ENCODE data around the gene NFIB. TPM values are rescaled to one million over a fixed set of nuclear protein-coding genes. Genes with fewer than 3 reads are reported as not detected.
A peak's percentile ranks its signal among the peaks of the same experiment; 100 is the strongest.

Gene NFIB
- total RNA-seq, 2 donors from 2014 or later: 47.0 to 65.9 TPM

- no peaks in the 10 kb centered on the region for H3K36me3 ChIP-seq (replicated peaks in 1 of 2; ENCODE audit: insufficient read depth in 1 of 2, low read depth in 2 of 2)
- WGBS, 2 donors: 73 to 77% methylated on average over 3 of the region's 3 CpGs
- no peaks in the 10 kb centered on the region for H3K9me3 ChIP-seq
- intact Hi-C loops (cut with DNase I): no loop called here
- no peak overlapping the region for H3K4me3 ChIP-seq
- ATAC-seq (no peak), DNase-seq (no peak)
- H3K27me3 ChIP-seq: no peaks in the 10 kb centered on the region
- TF ChIP-seq POLR2A (IDR thresholded peaks at IDR 0.05): no peak
- TF ChIP-seq, protein P1, sequence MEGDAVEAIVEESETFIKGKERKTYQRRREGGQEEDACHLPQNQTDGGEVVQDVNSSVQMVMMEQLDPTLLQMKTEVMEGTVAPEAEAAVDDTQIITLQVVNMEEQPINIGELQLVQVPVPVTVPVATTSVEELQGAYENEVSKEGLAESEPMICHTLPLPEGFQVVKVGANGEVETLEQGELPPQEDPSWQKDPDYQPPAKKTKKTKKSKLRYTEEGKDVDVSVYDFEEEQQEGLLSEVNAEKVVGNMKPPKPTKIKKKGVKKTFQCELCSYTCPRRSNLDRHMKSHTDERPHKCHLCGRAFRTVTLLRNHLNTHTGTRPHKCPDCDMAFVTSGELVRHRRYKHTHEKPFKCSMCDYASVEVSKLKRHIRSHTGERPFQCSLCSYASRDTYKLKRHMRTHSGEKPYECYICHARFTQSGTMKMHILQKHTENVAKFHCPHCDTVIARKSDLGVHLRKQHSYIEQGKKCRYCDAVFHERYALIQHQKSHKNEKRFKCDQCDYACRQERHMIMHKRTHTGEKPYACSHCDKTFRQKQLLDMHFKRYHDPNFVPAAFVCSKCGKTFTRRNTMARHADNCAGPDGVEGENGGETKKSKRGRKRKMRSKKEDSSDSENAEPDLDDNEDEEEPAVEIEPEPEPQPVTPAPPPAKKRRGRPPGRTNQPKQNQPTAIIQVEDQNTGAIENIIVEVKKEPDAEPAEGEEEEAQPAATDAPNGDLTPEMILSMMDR (IDR thresholded peaks at IDR 0.05): no peak
- no peaks in the 10 kb centered on the region for H3K4me1 ChIP-seq
- no peak overlapping the region for H3K27ac ChIP-seq
These were observed 17.2 kb upstream of the NFIB start for GRCh38 chr9:14331120-14331519.

DNA sequence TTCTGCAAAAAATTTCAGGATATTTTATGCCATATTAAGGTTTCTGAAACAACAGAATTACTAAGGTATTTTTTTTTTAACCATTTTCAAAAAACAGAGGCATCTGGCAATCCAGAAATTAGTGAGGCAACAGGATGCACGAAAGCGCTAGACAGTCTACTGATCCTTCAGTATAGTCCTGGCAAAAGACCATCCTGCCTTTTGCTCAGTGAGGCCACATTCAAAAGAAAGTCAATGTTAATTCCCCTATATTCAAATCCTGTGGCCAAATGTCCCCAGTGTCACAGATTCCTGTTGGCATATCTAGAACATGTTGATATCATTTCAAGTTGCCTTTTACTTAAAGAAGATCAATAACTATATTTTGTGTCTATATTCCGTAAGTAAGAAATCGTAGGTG lies 13.1 kb upstream of the NFIB start:
- Histone ChIP-seq H3K27me3 (no peaks in the 10 kb centered on the region), H3K36me3 (replicated peaks in 1 of 2; ENCODE audit: insufficient read depth in 1 of 2, low read depth in 2 of 2) (no peaks in the 10 kb centered on the region), H3K4me3 (no peak overlapping the region), H3K27ac (no peak overlapping the region), H3K4me1 (peaks cover 8% of the 10 kb centered on the region), H3K9me3 (no peaks in the 10 kb centered on the region)
- intact Hi-C loops (cut with DNase I): no loop called here
- 85 to 86% methylated on average over 4 of the region's 4 CpGs for WGBS, 2 donors
- no peak for TF ChIP-seq POLR2A (IDR thresholded peaks at IDR 0.05)
- TF ChIP-seq, protein P1 (IDR thresholded peaks at IDR 0.05): no peak
- ATAC-seq (no peak), DNase-seq (no peak)

DNA sequence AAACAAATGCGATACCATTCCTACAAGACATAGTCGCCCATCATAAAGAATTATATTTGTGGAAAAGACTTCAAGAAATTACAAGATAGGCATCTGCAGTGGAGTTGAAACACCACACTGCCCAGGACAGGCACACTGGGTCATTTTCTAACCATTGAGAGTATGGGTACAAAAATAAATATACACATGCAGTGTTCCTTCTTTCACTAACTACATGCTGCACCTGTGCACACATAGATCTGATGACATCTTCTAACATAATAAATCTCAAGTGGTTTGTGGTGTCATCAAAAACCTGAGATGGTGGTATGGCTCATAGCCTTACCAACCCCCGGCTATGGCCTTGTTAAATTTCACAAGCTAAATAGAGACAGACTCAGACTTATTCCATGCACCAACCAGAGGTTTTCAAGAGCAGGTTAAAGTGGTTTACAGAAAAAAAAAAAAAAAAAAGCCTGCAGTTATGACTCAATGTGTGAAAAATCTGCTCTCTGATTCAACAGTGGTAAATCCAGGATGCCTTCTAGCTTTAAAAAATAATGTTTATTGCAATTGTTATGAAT lies 12.4 kb upstream of the NFIB start:
- Histone ChIP-seq H3K4me3 (no peak overlapping the region), H3K27ac (no peak overlapping the region), H3K27me3 (no peaks in the 10 kb centered on the region), H3K36me3 (replicated peaks in 1 of 2; ENCODE audit: insufficient read depth in 1 of 2, low read depth in 2 of 2) (no peaks in the 10 kb centered on the region), H3K4me1 (peaks cover 13% of the 10 kb centered on the region), H3K9me3 (no peaks in the 10 kb centered on the region)
- ATAC-seq (no peak), DNase-seq (no peak)
- no peak for TF ChIP-seq POLR2A (IDR thresholded peaks at IDR 0.05)
- TF ChIP-seq, protein P1 (IDR thresholded peaks at IDR 0.05): no peak
- WGBS, 2 donors: 95% methylated on average over 3 of the region's 3 CpGs
- intact Hi-C loops (cut with DNase I): no loop called here

DNA sequence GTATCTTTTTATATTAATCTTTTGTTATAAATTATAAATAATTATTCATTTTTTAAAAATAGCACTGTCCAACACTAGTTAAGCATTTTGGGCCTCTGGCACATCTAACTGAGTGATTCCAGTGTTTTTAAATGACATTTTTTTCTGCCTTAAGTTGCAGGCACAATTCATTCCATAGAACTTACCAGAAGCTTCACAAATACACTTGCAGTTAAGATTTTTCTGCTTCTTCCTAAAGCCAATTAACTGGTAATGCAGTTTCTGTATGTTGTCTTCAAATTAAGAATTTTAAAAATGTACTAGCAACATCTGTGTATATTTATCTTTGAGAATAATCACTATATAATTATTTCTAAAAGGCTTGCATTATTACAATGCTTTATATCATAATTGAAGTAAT lies 11.2 kb upstream of the NFIB start:
- no peak overlapping the region for H3K4me3 ChIP-seq
- ATAC-seq (no peak), DNase-seq (no peak)
- H3K4me1 ChIP-seq: peaks cover 25% of the 10 kb centered on the region
- no peaks in the 10 kb centered on the region for H3K27me3 ChIP-seq
- H3K27ac ChIP-seq: no peak overlapping the region
- TF ChIP-seq POLR2A (IDR thresholded peaks at IDR 0.05): no peak
- TF ChIP-seq, protein P1 (IDR thresholded peaks at IDR 0.05): no peak
- intact Hi-C loops (cut with DNase I): no loop called here
- H3K9me3 ChIP-seq: no peaks in the 10 kb centered on the region
- H3K36me3 ChIP-seq (replicated peaks in 1 of 2; ENCODE audit: insufficient read depth in 1 of 2, low read depth in 2 of 2): no peaks in the 10 kb centered on the region

DNA sequence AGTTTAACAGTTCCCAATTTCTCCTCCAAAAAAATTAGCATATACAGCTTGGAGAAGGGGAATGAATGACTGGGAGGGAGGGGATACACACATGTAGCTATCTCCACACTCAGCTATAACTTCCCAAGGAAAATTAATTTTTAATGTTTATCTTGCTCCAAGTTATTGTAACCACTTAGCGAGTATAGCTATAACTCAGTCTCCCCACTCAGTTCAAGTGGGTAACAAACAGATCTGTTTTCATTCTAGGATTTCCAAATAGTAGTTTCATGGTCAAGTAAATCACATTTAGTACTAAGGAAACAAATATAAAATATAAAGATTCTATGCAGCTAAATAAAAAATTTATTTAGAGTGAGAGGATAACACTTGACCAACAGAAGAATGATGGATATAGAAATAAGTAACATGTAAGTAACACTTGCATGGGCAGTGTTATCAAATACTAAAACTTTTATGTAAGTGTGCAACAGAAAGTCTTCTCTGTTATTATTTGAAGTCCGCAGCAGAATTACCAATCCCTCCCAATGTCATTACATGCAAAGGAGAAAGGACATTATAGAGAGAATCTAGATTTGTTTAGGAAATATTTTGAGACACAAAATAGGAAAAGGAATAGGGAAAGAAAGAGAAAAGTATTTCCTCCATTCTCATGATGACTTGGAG lies 10.2 kb upstream of the NFIB start:
- Histone ChIP-seq H3K9me3 (no peaks in the 10 kb centered on the region), H3K4me1 (peaks cover 34% of the 10 kb centered on the region), H3K27me3 (no peaks in the 10 kb centered on the region), H3K4me3 (no peak overlapping the region), H3K36me3 (replicated peaks in 1 of 2; ENCODE audit: insufficient read depth in 1 of 2, low read depth in 2 of 2) (no peaks in the 10 kb centered on the region), H3K27ac (peak overlapping the region in 1 of 4 donors; percentile 94)
- ATAC-seq (no peak), DNase-seq (no peak)
- intact Hi-C loops (cut with DNase I): no loop called here
- TF ChIP-seq POLR2A (IDR thresholded peaks at IDR 0.05): no peak
- TF ChIP-seq, protein P1 (IDR thresholded peaks at IDR 0.05): no peak
- 90 to 96% methylated on average over 2 of the region's 2 CpGs for WGBS, 2 donors

Data from body of pancreas (tissue), 4 donors.